Type B pancreatic cell (in vitro differentiated cells): ENCODE measurements around the gene IL13. TPM values are rescaled to one million over a fixed set of nuclear protein-coding genes. Genes with fewer than 3 reads are reported as not detected.

Experiments used
- DNase-seq: peaks from one replicate; pipeline ENCODE4 v3.0.0; 2021; ENCODE audit warnings: mixed read lengths; ENCODE audit not compliant: unreplicated experiment; ENCODE audit errors: extremely low spot score
- H3K27ac Mint-ChIP-seq: 2 replicates; pipeline ENCODE4 v1.8.0; 2021; ENCODE audit warnings: mild to moderate bottlenecking, mixed read lengths
- H3K27me3 Mint-ChIP-seq: 2 replicates; pipeline ENCODE4 v1.8.0; 2021; ENCODE audit warnings: mixed read lengths
- H3K36me3 Mint-ChIP-seq: 2 replicates; pipeline ENCODE4 v1.8.0; 2021; ENCODE audit warnings: mixed read lengths
- H3K4me1 Mint-ChIP-seq: one replicate; pipeline ENCODE4 v1.8.0; 2021; ENCODE audit warnings: mixed read lengths; ENCODE audit not compliant: unreplicated experiment
- H3K4me3 Mint-ChIP-seq: 2 replicates; pipeline ENCODE4 v1.8.0; 2021; ENCODE audit warnings: mild to moderate bottlenecking, mixed read lengths
- H3K9me3 Mint-ChIP-seq: 2 replicates; pipeline ENCODE4 v1.8.0; 2021; ENCODE audit warnings: mixed read lengths
- CTCF ChIP-seq: fragments of 200-600 bp; sonication (generic); conservative IDR thresholded peaks from 2 replicates; pipeline ENCODE4 v1.5.0; 2021; ENCODE audit warnings: antibody characterized with exemption, mild to moderate bottlenecking
- total RNA-seq: library from RNA; stranded (reverse); gene quantifications from 2 replicates; pipeline ENCODE4 v1.2.1, GENCODE V29; 2021; ENCODE audit warnings: low replicate concordance

IL13 gene
- total RNA-seq, 1 donor from 2014 or later, result not detected

- H3K4me1 Mint-ChIP-seq, result no peaks in the 10 kb centered on the region
- no peak for TF ChIP-seq CTCF
- H3K4me3 Mint-ChIP-seq, result no peak overlapping the region
- no peak for DNase-seq
- H3K9me3 Mint-ChIP-seq, result peaks cover 9% of the 10 kb centered on the region
- H3K27me3 Mint-ChIP-seq, result no peaks in the 10 kb centered on the region
- no peak overlapping the region for H3K27ac Mint-ChIP-seq
- H3K36me3 Mint-ChIP-seq, result peaks cover 18% of the 10 kb centered on the region
These were observed 11.2 kb upstream of the IL13 start for GRCh38 chr5:132646583-132647266.

GRCh38 chr5:132647473-132647872 is 10.5 kb upstream of the IL13 start:
- no peak for DNase-seq
- H3K27me3 Mint-ChIP-seq, result peaks cover 5% of the 10 kb centered on the region
- H3K36me3 Mint-ChIP-seq, result peaks cover 14% of the 10 kb centered on the region
- H3K9me3 Mint-ChIP-seq, result peaks cover 9% of the 10 kb centered on the region
- no peaks in the 10 kb centered on the region for H3K4me1 Mint-ChIP-seq
- H3K27ac Mint-ChIP-seq, result no peak overlapping the region
- TF ChIP-seq CTCF, result no peak
- no peak overlapping the region for H3K4me3 Mint-ChIP-seq

GRCh38 chr5:132648355-132648754 is 9.6 kb upstream of the IL13 start:
- Mint-ChIP-seq H3K9me3 (peaks cover 9% of the 10 kb centered on the region), H3K27ac (no peak overlapping the region), H3K27me3 (peaks cover 6% of the 10 kb centered on the region), H3K4me3 (no peak overlapping the region), H3K4me1 (no peaks in the 10 kb centered on the region), H3K36me3 (peaks cover 7% of the 10 kb centered on the region)
- no peak for DNase-seq
- no peak for TF ChIP-seq CTCF

GRCh38 chr5:132651838-132652469 is 6.0 kb upstream of the IL13 start:
- H3K4me1 Mint-ChIP-seq, result no peaks in the 10 kb centered on the region
- no peaks in the 10 kb centered on the region for H3K36me3 Mint-ChIP-seq
- H3K27ac Mint-ChIP-seq, result no peak overlapping the region
- peaks cover 36% of the 10 kb centered on the region for H3K27me3 Mint-ChIP-seq
- H3K4me3 Mint-ChIP-seq, result no peak overlapping the region
- no peak for DNase-seq
- peaks cover 9% of the 10 kb centered on the region for H3K9me3 Mint-ChIP-seq
- TF ChIP-seq CTCF, result no peak

- Mint-ChIP-seq H3K4me3 (no peak overlapping the region), H3K27me3 (peaks cover 47% of the 10 kb centered on the region), H3K9me3 (no peaks in the 10 kb centered on the region), H3K36me3 (no peaks in the 10 kb centered on the region), H3K4me1 (no peaks in the 10 kb centered on the region), H3K27ac (no peak overlapping the region)
- DNase-seq, result no peak
- TF ChIP-seq CTCF, result no peak
These were observed 4.3 kb upstream of the IL13 start for GRCh38 chr5:132653716-132654115.
